ENCODE measurements around the gene TMEM100.

TMEM100 gene

DNA sequence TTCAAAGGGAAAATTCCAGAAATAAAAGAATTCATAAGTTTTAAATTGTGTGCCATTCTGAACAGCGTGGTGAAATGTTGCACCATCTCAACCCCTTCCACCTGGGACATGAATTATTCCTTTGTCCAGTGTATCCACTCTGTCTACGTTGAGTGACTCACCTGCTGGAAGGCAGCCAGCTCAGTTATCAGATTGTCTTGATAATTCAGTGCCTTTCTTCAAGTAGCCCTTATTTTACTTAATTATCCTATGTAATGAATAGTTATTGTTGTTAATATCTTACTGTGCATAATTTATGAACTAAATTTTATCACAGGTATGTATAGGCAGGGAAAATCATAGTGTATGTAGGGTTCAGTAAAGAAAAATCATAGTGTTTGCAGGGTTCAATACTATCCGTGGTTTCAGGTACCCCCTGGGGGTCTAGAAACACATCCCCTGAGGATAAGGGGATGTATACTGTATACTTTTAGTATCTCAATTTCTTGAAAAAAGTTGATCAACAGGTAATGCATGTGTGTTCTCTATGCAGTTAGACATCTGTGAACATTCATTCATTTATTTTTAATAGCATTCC is 20.5 kb upstream of the TMEM100 start:
- DNase-seq, result no peak

DNA sequence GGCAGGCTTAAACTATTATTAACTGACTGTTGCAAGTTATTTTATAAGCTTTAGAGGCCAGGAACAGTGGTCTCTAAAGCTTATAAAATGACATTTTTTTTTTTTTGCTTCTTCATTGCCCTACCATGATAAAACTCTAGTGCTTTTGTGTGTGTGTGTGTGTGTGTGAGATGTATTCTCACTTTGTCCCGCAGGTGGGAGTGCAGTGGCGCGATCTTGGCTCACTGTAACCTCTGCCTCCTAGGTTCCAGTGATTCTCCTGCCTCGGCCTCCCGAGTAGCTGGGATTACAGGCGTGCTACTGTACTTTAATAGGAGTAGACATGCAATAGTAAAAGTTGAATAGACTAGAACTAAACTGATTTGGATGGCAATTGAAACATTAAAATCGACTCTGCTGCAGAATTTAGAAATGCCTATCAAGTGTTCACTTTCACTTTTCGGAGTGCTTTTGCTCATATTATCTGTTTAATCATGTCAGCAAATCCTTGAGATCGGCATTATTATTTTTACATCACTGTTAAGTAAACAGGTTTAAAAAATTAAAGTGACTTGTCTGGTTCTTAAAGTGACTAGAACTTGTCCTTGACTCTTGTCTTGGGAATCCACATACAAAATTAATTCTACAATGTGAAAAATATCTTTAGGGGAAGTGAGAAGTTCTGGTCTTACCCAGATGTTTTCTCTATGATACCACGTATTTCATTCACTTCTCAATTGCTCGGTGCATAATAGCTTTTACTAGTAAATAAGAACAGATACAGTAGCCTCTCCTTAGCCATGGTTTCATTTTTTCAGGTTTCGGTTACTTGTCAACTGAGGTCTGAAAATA is 19.8 kb upstream of the TMEM100 start:
- DNase-seq, result no peak

DNA sequence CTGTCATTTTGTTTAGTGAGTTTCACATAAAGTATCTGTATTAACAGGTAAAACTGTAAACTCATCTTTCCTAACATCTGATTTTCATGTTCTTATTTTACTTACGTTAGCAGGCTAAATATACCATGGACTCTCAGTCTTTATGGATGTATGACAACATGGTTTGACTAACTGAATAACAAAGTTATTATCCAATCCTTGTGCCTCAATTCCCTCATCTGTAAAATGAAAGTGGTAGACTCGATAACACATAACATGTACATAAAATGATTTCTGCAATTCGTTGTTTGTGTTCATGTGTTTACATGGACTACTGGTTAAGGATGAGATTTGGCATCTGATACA is 18.7 kb upstream of the TMEM100 start:
- DNase-seq, result no peak

DNA sequence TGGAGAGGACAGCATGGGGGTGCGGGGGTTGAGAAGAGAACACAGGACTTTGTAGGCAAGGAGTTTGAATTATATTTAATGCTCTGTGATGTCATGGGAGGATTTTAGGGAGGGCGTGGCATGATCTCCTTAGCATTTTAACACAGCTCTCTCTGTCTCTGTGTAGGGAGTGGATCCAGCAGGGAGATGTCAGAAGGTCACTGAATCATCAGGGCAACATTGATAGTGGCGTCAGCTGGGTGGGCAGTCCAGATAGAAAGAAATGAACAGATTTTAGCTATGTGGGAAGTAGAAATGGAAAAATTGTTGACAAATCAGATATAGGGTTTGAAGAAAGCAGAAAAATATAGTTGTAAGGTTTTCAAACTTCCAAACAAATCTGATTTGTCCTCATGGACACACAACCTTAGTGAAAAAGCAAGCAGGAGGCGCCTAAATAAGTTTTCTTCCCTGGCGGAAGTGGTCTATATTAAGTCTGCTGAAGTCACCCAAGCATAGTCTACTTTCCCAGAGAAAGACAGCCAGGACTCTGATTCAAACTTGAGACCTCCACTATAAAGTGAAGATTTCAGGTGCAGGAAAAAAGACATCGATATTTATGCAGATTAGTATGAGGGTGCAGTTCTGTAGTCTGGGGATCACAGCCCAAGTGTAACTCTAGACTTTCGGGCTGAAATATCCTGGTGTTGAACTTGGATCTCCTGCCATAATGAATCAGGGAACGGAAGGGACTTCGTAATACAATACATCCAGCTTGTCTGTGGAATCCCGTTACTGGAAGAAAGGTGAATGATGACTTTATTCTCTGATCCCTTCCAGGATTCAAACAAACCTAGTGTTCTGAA is 18.1 kb upstream of the TMEM100 start:
- no peak for DNase-seq

DNA sequence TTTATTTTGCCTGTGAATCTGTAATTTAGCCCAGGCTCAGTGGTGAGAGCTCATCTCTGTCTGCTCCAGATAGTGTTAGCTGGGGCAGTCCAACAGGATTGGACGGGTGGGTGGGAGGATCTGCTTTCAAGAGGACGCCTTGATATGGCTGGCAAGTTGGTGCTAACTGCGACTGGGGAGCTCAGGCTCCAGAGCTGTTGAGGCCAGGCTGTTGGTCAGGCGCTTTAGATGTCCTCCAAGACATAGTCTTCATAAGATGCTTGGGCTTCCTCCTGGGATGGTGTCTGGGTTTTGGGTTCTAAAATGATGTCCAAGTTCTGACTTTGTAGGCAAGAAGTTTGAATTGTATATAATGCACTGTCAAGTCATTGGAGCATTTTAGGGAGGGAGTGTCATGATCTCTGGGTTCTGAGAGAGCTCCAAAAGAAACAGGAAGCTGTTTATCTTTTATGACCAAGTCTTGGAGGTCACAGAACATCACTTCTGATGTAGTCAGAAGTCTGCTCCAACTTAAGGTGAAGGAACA is 15.4 kb upstream of the TMEM100 start:
- no peak for DNase-seq

DNA sequence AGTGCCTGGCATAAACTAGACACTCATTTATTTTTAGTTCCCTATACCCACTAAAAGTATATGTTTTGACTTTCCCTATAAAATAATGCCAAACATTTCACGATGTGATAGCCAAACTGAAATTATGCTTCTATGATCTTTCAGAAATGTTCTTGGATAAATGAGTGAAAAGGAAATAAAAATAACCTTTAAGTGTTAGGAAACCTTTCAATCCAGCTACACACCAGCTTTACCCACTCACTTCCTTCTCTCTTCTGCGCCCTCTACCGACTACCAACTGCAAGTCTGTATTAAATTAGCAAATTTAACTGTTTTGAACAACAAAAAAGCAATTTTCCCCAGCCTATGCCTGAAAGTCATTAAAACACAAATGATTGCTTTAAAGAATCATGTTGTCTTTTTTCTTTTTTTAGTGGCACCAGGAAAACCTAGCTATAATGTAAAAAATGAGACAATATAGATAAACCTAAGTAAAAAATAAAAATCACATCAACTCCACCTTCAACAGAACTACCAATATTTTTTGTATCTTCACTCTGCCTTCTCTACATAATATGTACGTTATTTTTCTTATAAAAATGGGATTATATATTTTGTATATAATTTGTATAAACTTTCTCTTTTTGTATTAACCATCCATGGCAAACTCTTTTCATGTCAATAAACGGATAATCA is 13.2 kb upstream of the TMEM100 start:
- no peak for DNase-seq

DNA sequence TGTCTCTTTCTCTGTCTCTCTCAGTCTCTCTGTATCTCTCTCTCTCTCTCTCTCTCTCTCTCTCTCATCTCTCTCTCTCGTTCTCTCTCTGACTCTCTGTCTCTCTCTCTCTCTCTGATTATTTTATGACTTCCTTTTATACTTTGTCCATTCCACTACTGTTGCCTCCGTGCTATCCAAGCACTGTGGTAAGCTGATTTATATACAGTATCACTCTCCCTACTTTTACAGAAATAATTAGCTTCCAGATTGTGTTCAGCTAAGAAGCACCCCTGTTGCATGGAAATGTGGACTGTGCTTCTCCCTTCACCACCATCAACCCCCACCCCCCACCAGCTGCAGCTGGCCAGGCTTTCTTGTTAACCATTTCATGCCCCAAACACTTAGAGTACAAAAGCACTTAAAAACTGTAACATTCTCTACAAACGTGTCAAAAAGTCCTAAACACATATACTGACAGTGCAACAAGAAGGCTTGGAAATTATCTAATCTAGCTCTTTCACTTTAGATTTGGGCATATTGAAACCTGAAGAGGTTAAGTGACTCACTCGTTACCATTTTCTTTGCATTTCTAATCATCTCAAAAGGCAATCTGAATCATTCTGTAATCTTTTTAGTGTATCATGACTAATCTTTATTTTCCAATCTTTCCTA is 11.6 kb upstream of the TMEM100 start:
- DNase-seq, result no peak

DNA sequence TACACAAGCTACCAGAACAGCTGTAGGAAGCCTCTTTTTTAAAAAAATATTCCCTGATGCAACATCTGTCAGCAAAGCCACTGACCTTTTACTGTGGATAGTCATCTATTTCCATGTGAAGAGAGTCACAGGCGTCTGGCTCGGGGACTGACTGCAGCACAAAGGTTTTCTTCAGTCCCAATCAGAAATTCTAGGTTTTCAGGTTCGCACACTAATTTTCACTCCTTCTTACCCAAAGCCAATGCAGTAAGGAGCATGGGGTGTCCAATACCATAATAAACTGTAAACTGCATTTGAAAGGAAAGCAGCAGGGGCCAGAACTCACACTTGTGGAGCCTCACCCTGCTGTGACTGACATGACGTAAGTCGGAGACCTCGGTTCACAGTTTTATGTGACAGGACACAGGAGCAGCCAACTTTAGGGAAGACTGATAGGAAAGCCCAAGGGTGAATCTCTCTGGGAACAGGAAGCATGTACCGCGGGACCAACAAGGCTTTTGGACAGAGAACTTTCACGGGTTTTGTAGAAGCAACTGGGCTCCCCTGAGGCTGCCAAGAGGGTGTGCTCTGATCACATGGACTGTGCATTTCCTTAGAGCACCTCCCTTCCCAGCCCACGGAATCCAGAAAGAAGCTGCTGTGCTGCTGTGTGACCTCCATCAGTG is 9.1 kb upstream of the TMEM100 start:
- DNase-seq, result no peak

DNA sequence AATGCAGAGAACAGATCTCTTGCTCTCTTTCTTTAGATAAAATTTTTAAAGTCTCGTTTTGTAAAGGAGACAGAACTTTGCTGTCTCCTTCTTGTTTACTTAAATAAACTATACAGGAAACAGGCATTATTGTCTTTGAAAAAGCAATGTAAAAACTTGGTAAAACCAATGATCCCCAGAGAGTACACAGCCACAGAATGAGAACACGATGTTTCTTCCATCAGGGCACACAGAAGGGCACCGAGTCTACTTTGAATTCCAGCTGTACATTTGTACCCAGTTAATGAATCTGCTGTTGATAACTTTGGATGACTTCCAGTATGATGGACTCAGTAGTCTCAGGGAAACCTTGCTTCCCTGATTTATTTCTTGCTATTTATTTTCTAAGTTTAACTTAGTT is 8.1 kb upstream of the TMEM100 start:
- DNase-seq, result no peak

DNA sequence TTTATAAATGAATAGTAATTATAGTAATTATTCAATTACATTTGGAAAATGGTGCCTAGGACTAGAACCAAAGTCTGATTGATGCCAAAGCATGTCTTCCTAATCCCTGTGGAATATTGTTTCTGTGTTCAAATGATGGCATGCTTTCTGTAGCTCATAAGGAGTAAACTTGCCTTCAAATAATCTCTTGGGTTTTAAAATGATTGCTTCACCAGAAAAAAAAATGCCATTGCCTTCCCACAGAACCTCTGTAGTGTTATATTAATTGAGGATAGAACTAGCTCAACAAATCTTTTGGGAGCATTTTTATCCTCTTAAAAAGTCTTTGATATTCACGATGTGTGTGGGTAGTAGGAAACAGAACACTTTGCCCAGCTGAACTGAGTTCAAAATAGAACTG is 7.7 kb upstream of the TMEM100 start:
- DNase-seq, result no peak

DNA sequence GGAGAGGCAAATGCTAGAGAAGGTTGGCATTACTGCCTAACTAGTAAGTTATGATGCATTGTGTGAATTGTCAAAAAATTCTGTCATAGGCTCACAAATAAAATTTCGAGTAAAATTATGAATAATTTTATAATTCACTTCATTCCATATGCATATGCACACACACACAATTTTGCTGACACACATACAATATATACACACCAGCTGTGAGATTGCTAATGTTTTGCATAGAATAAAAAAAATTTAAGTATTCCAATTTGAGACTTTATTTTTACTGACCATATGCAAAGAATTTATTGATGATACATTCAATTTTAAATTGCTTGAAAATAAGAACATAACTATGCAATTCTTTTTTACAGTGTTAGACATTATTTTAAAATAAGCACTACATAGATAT is 6.8 kb upstream of the TMEM100 start:
- DNase-seq, result no peak

DNA sequence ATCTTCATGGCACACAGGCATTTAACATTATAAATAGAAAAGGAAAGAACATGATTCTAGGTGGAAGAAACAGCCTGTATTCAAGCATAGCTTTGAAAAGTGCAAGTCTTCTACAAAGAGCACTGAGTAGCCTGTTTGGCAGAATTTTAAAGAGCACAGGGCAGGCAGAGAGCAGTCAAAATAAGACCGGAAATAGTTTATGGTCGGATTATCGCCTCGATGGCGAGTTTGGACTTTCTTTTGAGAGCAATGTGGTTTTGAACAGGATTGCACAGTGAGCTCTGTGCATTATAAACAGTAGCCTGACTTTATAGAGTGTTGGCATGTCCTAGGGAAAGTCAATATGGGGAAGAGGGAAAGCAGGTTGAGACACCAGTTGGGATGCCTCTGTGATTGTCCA is 6.2 kb upstream of the TMEM100 start:
- DNase-seq, result no peak

DNA sequence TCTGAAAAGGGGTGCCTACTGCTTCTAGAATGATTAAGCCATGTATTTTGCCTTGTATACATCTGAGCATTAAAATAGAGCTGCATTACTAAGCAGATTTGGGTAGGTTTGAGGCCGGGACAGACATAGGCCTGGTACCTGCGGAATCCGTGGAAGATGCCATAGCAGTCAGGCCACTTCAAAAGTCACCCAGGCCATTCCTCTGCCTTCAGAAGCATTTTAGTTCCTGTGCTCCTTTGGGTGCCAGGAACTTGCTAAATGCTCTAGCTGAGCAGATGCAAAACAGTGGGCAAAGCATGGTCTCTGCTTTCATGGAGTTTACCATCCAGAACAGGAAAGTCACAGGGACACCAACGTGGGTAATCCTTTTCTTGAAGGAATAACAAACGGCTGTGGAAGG is 5.7 kb upstream of the TMEM100 start:
- DNase-seq, result no peak

DNA sequence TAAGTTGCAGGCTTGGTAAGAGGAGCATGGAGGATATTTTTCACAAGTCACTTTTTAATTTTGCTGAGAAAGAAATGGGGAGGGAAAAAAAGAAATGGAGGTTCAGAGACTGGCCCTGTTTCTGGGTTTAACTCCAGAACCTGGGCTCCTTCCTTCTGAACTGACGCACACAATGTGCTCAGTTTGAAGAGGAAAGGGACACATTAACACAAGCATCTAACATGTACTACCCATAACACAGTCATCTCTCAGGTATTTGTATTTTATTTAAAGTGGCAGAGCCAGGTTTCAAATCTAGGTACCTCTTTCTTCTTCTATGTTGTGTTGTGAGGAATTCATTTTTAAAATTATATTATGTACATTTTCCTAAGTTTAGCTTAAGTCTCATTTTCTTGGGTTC is 5.3 kb upstream of the TMEM100 start:
- no peak for DNase-seq

DNA sequence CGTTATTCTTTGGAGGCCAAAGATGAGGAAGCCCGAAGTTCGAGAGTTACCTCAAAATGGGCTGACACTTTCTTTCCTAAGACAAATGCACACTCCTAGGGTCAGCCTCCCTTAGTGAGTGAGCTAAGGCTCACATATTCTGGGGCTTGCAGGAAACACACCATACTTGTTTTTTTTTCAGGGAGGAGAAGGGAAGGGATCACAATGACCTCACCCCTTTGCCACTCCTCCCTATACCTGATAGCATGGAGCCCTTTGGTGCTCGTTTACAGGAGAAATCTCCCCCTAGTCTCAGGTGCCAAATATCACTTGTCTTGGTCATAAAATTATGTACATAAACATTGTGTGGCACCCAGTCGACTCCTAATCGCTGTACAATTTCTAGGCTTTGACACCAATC is 4.6 kb upstream of the TMEM100 start:
- no peak for DNase-seq

DNA sequence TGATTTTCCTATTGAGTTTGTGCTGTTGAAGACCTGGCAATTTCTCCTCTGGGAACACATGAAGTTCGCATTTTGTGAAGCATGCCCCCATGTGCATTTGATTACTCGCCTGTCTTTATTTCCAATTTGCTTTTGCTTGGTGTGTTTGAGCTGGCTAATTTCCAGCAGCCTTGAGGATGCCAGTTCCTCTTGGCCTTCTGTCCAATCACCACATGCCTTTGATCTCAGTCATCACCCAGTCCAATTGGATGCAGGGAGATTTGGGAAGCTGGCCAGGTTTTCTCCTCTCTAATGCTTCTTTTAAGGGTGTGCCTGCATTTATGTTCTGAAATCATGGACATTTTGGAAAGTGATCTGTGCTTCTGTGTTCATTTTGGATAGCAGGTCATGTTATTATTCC is 3.8 kb upstream of the TMEM100 start:
- DNase-seq, result no peak

DNA sequence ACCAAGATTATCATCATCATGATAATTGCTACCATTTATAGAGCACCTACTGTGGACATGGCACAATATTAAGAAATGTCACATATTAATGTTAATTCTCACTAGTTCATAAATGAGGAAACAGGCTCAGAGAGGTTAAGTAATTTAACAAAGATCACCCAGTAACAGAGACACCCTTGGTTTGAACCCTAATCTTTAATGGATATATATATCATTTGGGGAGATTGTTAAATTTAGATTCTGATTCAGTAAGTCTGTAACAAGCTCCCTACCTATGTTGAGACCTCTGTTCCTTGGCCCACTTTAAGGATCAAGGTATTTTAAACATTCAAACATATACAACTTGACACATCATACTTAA is 804 bp upstream of the TMEM100 start:
- no peak for DNase-seq

DNA sequence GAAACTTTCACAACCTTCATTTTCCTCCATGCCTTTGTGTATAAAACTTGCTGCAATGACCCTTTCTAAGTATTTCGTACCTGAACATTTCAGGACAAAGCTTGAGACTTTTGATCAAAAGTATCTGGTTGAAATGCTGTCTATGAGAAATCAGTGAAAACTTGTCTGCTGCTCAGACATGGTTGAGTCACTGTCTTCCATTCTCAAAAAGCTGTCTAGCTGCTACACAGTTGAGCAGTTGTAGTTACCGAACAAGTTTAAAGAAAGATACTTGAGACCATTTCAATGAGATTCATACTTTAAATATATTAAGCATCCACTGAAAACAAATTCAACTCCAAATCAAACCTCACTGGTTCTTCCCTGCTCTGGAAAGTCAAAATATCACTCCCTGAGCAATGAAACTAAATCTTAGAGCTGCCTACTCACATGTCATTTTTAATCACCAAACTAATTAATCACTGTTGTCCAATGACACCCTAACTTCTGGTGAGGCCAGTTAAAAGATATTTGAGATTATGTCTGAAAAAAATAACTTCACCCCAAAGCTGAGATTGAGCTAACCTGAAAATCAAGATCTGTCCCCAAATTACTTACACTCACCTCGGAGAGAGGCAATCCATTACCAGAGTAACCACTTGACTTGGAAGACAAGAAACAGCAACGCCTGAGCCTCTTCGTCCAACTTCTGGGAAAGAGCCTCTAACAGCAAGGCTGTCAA is 488 bp downstream of the TMEM100 start:
- DNase-seq, result no peak

DNA sequence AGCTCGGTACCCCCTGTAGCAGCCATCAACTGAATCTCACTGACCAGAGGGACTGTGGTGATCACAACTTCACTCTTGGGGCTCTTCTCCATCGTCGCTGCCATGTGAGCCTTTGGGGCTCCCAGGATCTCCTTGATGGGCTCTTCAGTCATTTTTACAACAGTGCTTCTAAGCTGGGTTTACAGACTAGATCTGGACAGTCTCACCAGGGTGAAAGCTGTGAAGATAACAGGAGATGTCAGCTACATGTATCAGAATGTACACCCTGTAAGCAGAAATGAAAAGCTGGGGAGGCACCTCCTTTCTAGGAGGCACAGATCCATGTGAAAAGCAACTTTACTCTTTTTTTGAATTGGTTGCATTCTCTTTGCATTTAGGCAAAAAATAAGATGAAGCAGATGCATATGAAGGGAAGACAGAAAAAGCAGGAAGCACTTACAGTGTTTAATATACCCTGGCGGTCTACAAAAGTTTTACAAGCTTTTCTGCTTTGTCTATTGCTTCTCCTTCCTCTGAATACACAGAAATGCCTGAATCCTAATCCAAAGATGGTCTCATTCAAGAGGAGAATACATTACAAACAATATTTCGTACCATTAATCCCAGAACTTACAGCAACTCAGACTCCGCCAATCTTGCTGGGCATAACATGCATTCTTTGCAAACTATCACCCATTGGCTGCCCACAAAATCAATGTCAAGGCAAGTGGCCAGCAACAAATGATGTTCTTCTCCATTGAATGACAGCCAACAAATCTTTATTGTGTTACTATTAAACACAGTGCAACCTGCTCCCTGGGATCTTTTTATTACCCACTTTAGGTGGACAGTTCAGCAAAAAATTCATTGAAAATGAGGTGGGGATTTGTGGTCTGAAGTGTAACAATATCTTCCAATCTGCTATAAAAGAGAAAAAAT is 1.5 kb downstream of the TMEM100 start:
- no peak for DNase-seq
